ENCODE data around the gene LYAR. TPM values are rescaled to one million over a fixed set of nuclear protein-coding genes. Genes with fewer than 3 reads are reported as not detected.
"Not testable (repeated sequence)": the region's sequence is repeated elsewhere in the genome, so short reads cannot be mapped to it uniquely, and the experiment has no call there.

LYAR gene
- total RNA-seq, 4 donors from 2014 or later: 13.1 to 40.7 (median 15.5) TPM

- DNase-seq (ENCODE audit: low spot score) (no peak), ATAC-seq (ENCODE audit: low FRiP score) (no peak)
- TF ChIP-seq CTCF (IDR thresholded peaks at IDR 0.05): no peak
These were observed 21.2 kb downstream of the LYAR start for GRCh38 chr4:4268776-4269175.

- DNase-seq (ENCODE audit: low spot score) (no peak), ATAC-seq (ENCODE audit: low FRiP score) (no peak)
- TF ChIP-seq CTCF (IDR thresholded peaks at IDR 0.05): no peak
These were observed 22.0 kb downstream of the LYAR start for GRCh38 chr4:4267981-4268380.

- no peak for ATAC-seq (ENCODE audit: low FRiP score)
- no peak for TF ChIP-seq CTCF (IDR thresholded peaks at IDR 0.05)
These were observed 29.7 kb downstream of the LYAR start for GRCh38 chr4:4260185-4260751.

GRCh38 chr4:4259484-4260100 lies 30.4 kb downstream of the LYAR start:
- ATAC-seq (ENCODE audit: low FRiP score) (no peak), DNase-seq (ENCODE audit: low spot score) (no peak)
- TF ChIP-seq CTCF (IDR thresholded peaks at IDR 0.05): no peak

More at GRCh38 chr4:4260185-4260751, 29.7 kb downstream of the LYAR start:
- DNase-seq (ENCODE audit: low spot score): no peak

- DNase-seq (ENCODE audit: low spot score); ATAC-seq (ENCODE audit: low FRiP score): not testable (repeated sequence)
These were observed 32.2 kb downstream of the LYAR start for GRCh38 chr4:4257705-4258104.

GRCh38 chr4:4256799-4257198 lies 33.2 kb downstream of the LYAR start:
- ATAC-seq (ENCODE audit: low FRiP score): no peak
- TF ChIP-seq CTCF (IDR thresholded peaks at IDR 0.05): no peak

GRCh38 chr4:4254666-4255065 lies 35.3 kb downstream of the LYAR start:
- no peak for TF ChIP-seq CTCF (IDR thresholded peaks at IDR 0.05)
- ATAC-seq (ENCODE audit: low FRiP score) (no peak), DNase-seq (ENCODE audit: low spot score) (no peak)

More at GRCh38 chr4:4256799-4257198, 33.2 kb downstream of the LYAR start:
- DNase-seq (ENCODE audit: low spot score): no peak
